ENCODE measurements around the gene PLCB1.

The PLCB1 gene

GRCh38 chr20:8368670-8369069 is 236.6 kb downstream of the PLCB1 start:
- Histone ChIP-seq H3K4me1 (ENCODE audit: control insufficient read depth in 2 of 2, insufficient read depth in 1 of 2, low read depth in 1 of 2, low read length in 2 of 2) (no peaks in the 10 kb centered on the region), H3K4me3 (ENCODE audit: low read length in 2 of 2) (no peak overlapping the region), H2AFZ (ENCODE audit: low read length) (no peak overlapping the region), H3K27ac (replicated peaks; ENCODE audit: low read length) (no peak overlapping the region), H3K9me3 (replicated peaks in 1 of 2; ENCODE audit: control insufficient read depth in 2 of 2, insufficient read depth in 1 of 2, low read depth in 1 of 2, low read length in 2 of 2) (no peaks in the 10 kb centered on the region), H4K8ac (ENCODE audit: low read depth, low read length) (no peak overlapping the region), H2BK5ac (ENCODE audit: low read length) (no peak overlapping the region), H3K36me3 (replicated peaks in 1 of 2; ENCODE audit: control insufficient read depth in 2 of 2, insufficient read depth in 2 of 2, low read length in 2 of 2) (no peaks in the 10 kb centered on the region), H3K23ac (ENCODE audit: low read depth, low read length, poor library complexity) (no peak overlapping the region), H3K27me3 (ENCODE audit: control insufficient read depth in 3 of 3, insufficient read depth in 3 of 3, low read depth in 1 of 3, low read length in 3 of 3) (no peaks in the 10 kb centered on the region), H4K91ac (ENCODE audit: low read depth, low read length, poor library complexity) (no peak overlapping the region), H2BK15ac (ENCODE audit: low read length) (no peak overlapping the region), H3K18ac (ENCODE audit: low read length) (no peak overlapping the region), H2AK5ac (ENCODE audit: low read depth, low read length) (no peak overlapping the region), H2BK12ac (ENCODE audit: low read length) (no peak overlapping the region), H3K14ac (ENCODE audit: low read length) (no peak overlapping the region), H3K9ac (ENCODE audit: low read depth, low read length, poor library complexity) (no peak overlapping the region), H3K4ac (ENCODE audit: low read length) (no peak overlapping the region), H2BK120ac (ENCODE audit: low read depth, low read length) (no peak overlapping the region), H3K4me2 (ENCODE audit: insufficient read depth, low read length, poor library complexity, severe bottlenecking) (no peak overlapping the region), H3K79me1 (ENCODE audit: low read depth, low read length) (no peaks in the 10 kb centered on the region)
- no CpG with 5 or more reads among the region's 3 CpGs for WGBS, 2 donors (ENCODE audit: extremely low coverage in 2 of 2, insufficient read length in 2 of 2, insufficient replicate concordance in 1 of 2)
- no peak for DNase-seq (ENCODE audit: low spot score)

GRCh38 chr20:8369311-8369710 is 237.2 kb downstream of the PLCB1 start:
- Histone ChIP-seq H3K27ac (replicated peaks; ENCODE audit: low read length) (no peak overlapping the region), H2AK5ac (ENCODE audit: low read depth, low read length) (no peak overlapping the region), H4K91ac (ENCODE audit: low read depth, low read length, poor library complexity) (no peak overlapping the region), H3K4me1 (ENCODE audit: control insufficient read depth in 2 of 2, insufficient read depth in 1 of 2, low read depth in 1 of 2, low read length in 2 of 2) (no peaks in the 10 kb centered on the region), H3K18ac (ENCODE audit: low read length) (no peak overlapping the region), H3K23ac (ENCODE audit: low read depth, low read length, poor library complexity) (no peak overlapping the region), H3K27me3 (ENCODE audit: control insufficient read depth in 3 of 3, insufficient read depth in 3 of 3, low read depth in 1 of 3, low read length in 3 of 3) (no peaks in the 10 kb centered on the region), H3K4ac (ENCODE audit: low read length) (no peak overlapping the region), H2BK12ac (ENCODE audit: low read length) (no peak overlapping the region), H4K8ac (ENCODE audit: low read depth, low read length) (no peak overlapping the region), H3K4me3 (ENCODE audit: low read length in 2 of 2) (no peak overlapping the region), H3K9ac (ENCODE audit: low read depth, low read length, poor library complexity) (no peak overlapping the region), H2AFZ (ENCODE audit: low read length) (no peak overlapping the region), H3K14ac (ENCODE audit: low read length) (no peak overlapping the region), H3K79me1 (ENCODE audit: low read depth, low read length) (no peaks in the 10 kb centered on the region), H2BK15ac (ENCODE audit: low read length) (no peak overlapping the region), H2BK5ac (ENCODE audit: low read length) (no peak overlapping the region), H2BK120ac (ENCODE audit: low read depth, low read length) (no peak overlapping the region), H3K4me2 (ENCODE audit: insufficient read depth, low read length, poor library complexity, severe bottlenecking) (no peak overlapping the region), H3K36me3 (replicated peaks in 1 of 2; ENCODE audit: control insufficient read depth in 2 of 2, insufficient read depth in 2 of 2, low read length in 2 of 2) (no peaks in the 10 kb centered on the region), H3K9me3 (replicated peaks in 1 of 2; ENCODE audit: control insufficient read depth in 2 of 2, insufficient read depth in 1 of 2, low read depth in 1 of 2, low read length in 2 of 2) (no peaks in the 10 kb centered on the region)
- no peak for DNase-seq (ENCODE audit: low spot score)
- WGBS, 2 donors (ENCODE audit: extremely low coverage in 2 of 2, insufficient read length in 2 of 2, insufficient replicate concordance in 1 of 2): no CpG with 5 or more reads among the region's 2 CpGs

DNA sequence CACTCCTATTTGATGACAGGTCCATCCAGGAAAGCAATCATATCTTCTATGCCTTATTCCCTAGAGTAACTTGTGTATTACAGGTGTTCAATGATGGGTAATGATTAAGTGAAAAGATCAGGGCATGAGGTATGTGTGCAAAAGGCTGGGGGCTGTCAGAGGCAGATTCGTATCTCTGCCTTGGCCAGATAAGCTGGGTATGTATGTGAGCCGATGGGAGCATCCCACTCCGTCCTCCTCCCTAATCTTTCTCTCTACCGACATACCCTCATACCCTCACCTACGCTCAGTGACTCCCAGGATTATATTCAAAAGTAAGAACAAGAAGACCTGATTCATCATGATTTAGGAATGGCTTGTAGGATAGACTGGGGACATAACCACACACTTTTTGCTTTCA is 238.7 kb downstream of the PLCB1 start:
- Histone ChIP-seq H2BK5ac (ENCODE audit: low read length) (no peak overlapping the region), H3K9me3 (replicated peaks in 1 of 2; ENCODE audit: control insufficient read depth in 2 of 2, insufficient read depth in 1 of 2, low read depth in 1 of 2, low read length in 2 of 2) (no peaks in the 10 kb centered on the region), H2AFZ (ENCODE audit: low read length) (no peak overlapping the region), H4K8ac (ENCODE audit: low read depth, low read length) (no peak overlapping the region), H3K23ac (ENCODE audit: low read depth, low read length, poor library complexity) (no peak overlapping the region), H3K4me1 (ENCODE audit: control insufficient read depth in 2 of 2, insufficient read depth in 1 of 2, low read depth in 1 of 2, low read length in 2 of 2) (peaks cover 3 to 4% of the 10 kb centered on the region in 2 donors), H3K27me3 (ENCODE audit: control insufficient read depth in 3 of 3, insufficient read depth in 3 of 3, low read depth in 1 of 3, low read length in 3 of 3) (no peaks in the 10 kb centered on the region), H3K18ac (ENCODE audit: low read length) (no peak overlapping the region), H2BK120ac (ENCODE audit: low read depth, low read length) (no peak overlapping the region), H2BK12ac (ENCODE audit: low read length) (no peak overlapping the region), H3K4ac (ENCODE audit: low read length) (no peak overlapping the region), H3K36me3 (replicated peaks in 1 of 2; ENCODE audit: control insufficient read depth in 2 of 2, insufficient read depth in 2 of 2, low read length in 2 of 2) (no peaks in the 10 kb centered on the region), H3K14ac (ENCODE audit: low read length) (no peak overlapping the region), H3K27ac (replicated peaks; ENCODE audit: low read length) (no peak overlapping the region), H2BK15ac (ENCODE audit: low read length) (no peak overlapping the region), H3K4me3 (ENCODE audit: low read length in 2 of 2) (no peak overlapping the region), H2AK5ac (ENCODE audit: low read depth, low read length) (no peak overlapping the region), H3K9ac (ENCODE audit: low read depth, low read length, poor library complexity) (no peak overlapping the region), H3K79me1 (ENCODE audit: low read depth, low read length) (no peaks in the 10 kb centered on the region), H4K91ac (ENCODE audit: low read depth, low read length, poor library complexity) (no peak overlapping the region), H3K4me2 (ENCODE audit: insufficient read depth, low read length, poor library complexity, severe bottlenecking) (no peak overlapping the region)
- DNase-seq (ENCODE audit: low spot score): no peak
- 100% methylated on average over 1 of the region's 5 CpGs; no CpG with 5 or more reads in 1 of the 2 donors for WGBS, 2 donors (ENCODE audit: extremely low coverage in 2 of 2, insufficient read length in 2 of 2, insufficient replicate concordance in 1 of 2)

- H3K4me2 ChIP-seq (ENCODE audit: insufficient read depth, low read length, poor library complexity, severe bottlenecking): no peak overlapping the region
- H3K4ac ChIP-seq (ENCODE audit: low read length): no peak overlapping the region
- H2AK5ac ChIP-seq (ENCODE audit: low read depth, low read length): no peak overlapping the region
- peaks cover 5 to 7% of the 10 kb centered on the region in 2 donors for H3K4me1 ChIP-seq (ENCODE audit: control insufficient read depth in 2 of 2, insufficient read depth in 1 of 2, low read depth in 1 of 2, low read length in 2 of 2)
- H3K79me1 ChIP-seq (ENCODE audit: low read depth, low read length): no peaks in the 10 kb centered on the region
- H3K23ac ChIP-seq (ENCODE audit: low read depth, low read length, poor library complexity): no peak overlapping the region
- H3K9ac ChIP-seq (ENCODE audit: low read depth, low read length, poor library complexity): no peak overlapping the region
- no peak overlapping the region for H2BK5ac ChIP-seq (ENCODE audit: low read length)
- no peaks in the 10 kb centered on the region for H3K36me3 ChIP-seq (replicated peaks in 1 of 2; ENCODE audit: control insufficient read depth in 2 of 2, insufficient read depth in 2 of 2, low read length in 2 of 2)
- no peak overlapping the region for H2BK120ac ChIP-seq (ENCODE audit: low read depth, low read length)
- H4K91ac ChIP-seq (ENCODE audit: low read depth, low read length, poor library complexity): no peak overlapping the region
- no peak overlapping the region for H4K8ac ChIP-seq (ENCODE audit: low read depth, low read length)
- no peak overlapping the region for H3K4me3 ChIP-seq (ENCODE audit: low read length in 2 of 2)
- no peak overlapping the region for H2BK12ac ChIP-seq (ENCODE audit: low read length)
- H3K27ac ChIP-seq (replicated peaks; ENCODE audit: low read length): no peak overlapping the region
- no peak overlapping the region for H2BK15ac ChIP-seq (ENCODE audit: low read length)
- no peak overlapping the region for H3K14ac ChIP-seq (ENCODE audit: low read length)
- no peak for DNase-seq (ENCODE audit: low spot score)
- H3K27me3 ChIP-seq (ENCODE audit: control insufficient read depth in 3 of 3, insufficient read depth in 3 of 3, low read depth in 1 of 3, low read length in 3 of 3): no peaks in the 10 kb centered on the region
- no peak overlapping the region for H2AFZ ChIP-seq (ENCODE audit: low read length)
- H3K9me3 ChIP-seq (replicated peaks in 1 of 2; ENCODE audit: control insufficient read depth in 2 of 2, insufficient read depth in 1 of 2, low read depth in 1 of 2, low read length in 2 of 2): no peaks in the 10 kb centered on the region
- WGBS, 2 donors (ENCODE audit: extremely low coverage in 2 of 2, insufficient read length in 2 of 2, insufficient replicate concordance in 1 of 2): no CpG with 5 or more reads among the region's 5 CpGs
- no peak overlapping the region for H3K18ac ChIP-seq (ENCODE audit: low read length)
Observed at GRCh38 chr20:8372824-8373380, 240.8 kb downstream of the PLCB1 start.

Data from neuronal stem cell (in vitro differentiated cells).